ENCODE measurements around the gene PPP1R13B. TPM values are rescaled to one million over a fixed set of nuclear protein-coding genes. Genes with fewer than 3 reads are reported as not detected.

Gene PPP1R13B
- total RNA-seq, 4 donors from 2014 or later: 5.6 to 71.6 (median 18.2) TPM

DNA sequence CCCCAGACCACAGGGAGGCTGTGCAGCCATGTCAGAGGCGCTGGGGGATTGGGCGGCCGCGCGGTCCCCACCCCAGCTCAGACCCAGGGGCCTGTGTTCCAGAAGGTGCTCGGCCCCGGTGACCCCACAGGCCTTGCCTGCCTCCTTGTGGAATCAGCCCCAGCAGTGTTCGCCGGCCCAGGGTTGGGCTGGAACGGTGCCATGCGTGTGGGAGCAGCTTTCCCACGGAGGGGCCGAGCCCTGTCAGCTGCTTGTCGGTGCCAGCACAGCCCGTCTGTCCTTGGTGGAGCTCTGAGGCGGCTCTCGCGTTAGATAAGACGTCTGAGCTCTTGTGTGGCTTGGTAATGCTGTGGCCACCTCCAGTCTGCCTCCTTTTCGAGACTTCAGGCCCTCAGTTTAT lies 123.3 kb downstream of the PPP1R13B start:
- intact Hi-C loops (cut with DNase I; ENCODE audit: low total_unique reads): no loop called here
- no peak for TF ChIP-seq POLR2A (IDR thresholded peaks at IDR 0.05)
- TF ChIP-seq CTCF (IDR thresholded peaks at IDR 0.05): peak in 1 of 4 experiments; percentile 20
- Histone ChIP-seq H3K27ac (peak overlapping the region; percentile 59 to 89), H3K36me3 (no peaks in the 10 kb centered on the region), H3K27me3 (no peaks in the 10 kb centered on the region), H3K4me3 (no peak overlapping the region), H3K4me1 (peaks cover 0 to 18% of the 10 kb centered on the region in 2 donors), H3K9me3 (no peaks in the 10 kb centered on the region)
- peak; percentile 63 to 74 for DNase-seq

GRCh38 chr14:103723748-103724081 lies 123.7 kb downstream of the PPP1R13B start:
- Histone ChIP-seq H3K27me3 (no peaks in the 10 kb centered on the region), H3K27ac (peak overlapping the region; percentile 59 to 89), H3K9me3 (no peaks in the 10 kb centered on the region), H3K36me3 (no peaks in the 10 kb centered on the region), H3K4me1 (peaks cover 0 to 18% of the 10 kb centered on the region in 2 donors), H3K4me3 (no peak overlapping the region)
- no peak for DNase-seq
- intact Hi-C loops (cut with DNase I; ENCODE audit: low total_unique reads): no loop called here
- no peak for TF ChIP-seq POLR2A (IDR thresholded peaks at IDR 0.05)

- TF ChIP-seq CTCF (IDR thresholded peaks at IDR 0.05): no peak
- TF ChIP-seq POLR2A (IDR thresholded peaks at IDR 0.05): no peak
- H3K27me3 ChIP-seq: no peaks in the 10 kb centered on the region
- H3K9me3 ChIP-seq: no peaks in the 10 kb centered on the region
- no peak overlapping the region for H3K4me3 ChIP-seq
- intact Hi-C loops (cut with DNase I; ENCODE audit: low total_unique reads): no loop called here
- peaks cover 0 to 18% of the 10 kb centered on the region in 2 donors for H3K4me1 ChIP-seq
- no peaks in the 10 kb centered on the region for H3K36me3 ChIP-seq
- no peak for DNase-seq
- H3K27ac ChIP-seq: peak overlapping the region in 1 of 2 donors; percentile 8
Measured at GRCh38 chr14:103721334-103722120, 125.8 kb downstream of the PPP1R13B start.

DNA sequence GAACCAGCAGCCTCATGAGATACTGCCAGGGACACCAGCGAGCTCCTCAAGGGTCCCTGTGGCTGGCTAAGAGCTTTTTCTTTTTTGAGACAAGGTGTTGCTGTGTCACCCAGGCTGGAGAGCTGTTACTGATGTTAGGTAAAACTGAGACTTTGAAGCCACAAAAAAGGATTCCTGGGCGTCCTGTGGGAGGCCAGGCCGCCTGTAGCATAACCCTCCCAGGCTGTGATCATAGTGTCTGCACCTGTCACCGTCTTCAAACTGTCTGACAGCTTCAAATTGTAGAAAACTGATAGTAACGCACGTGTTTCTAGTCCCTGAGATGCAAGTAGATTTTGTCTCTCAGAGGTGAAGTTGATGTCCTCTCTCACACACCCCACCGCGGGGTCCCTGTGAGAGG lies 127.6 kb downstream of the PPP1R13B start:
- Histone ChIP-seq H3K4me1 (peaks cover 0 to 20% of the 10 kb centered on the region in 2 donors), H3K27ac (no peak overlapping the region)
- no peak for DNase-seq

GRCh38 chr14:103718572-103718971 lies 128.8 kb downstream of the PPP1R13B start:
- Histone ChIP-seq H3K27me3 (no peaks in the 10 kb centered on the region), H3K4me1 (peaks cover 0 to 21% of the 10 kb centered on the region in 2 donors), H3K4me3 (no peak overlapping the region), H3K36me3 (no peaks in the 10 kb centered on the region), H3K9me3 (no peaks in the 10 kb centered on the region), H3K27ac (peak overlapping the region in 1 of 2 donors; percentile 39)
- no peak for TF ChIP-seq POLR2A (IDR thresholded peaks at IDR 0.05)
- no peak for TF ChIP-seq CTCF (IDR thresholded peaks at IDR 0.05)
- DNase-seq: peak; percentile 65 to 74
- intact Hi-C loops (cut with DNase I; ENCODE audit: low total_unique reads): no loop called here

More for the DNA sequence above, 127.6 kb downstream of the PPP1R13B start:
- no peak overlapping the region for H3K4me3 ChIP-seq
- intact Hi-C loops (cut with DNase I; ENCODE audit: low total_unique reads): no loop called here
- H3K27me3 ChIP-seq: no peaks in the 10 kb centered on the region
- no peaks in the 10 kb centered on the region for H3K36me3 ChIP-seq
- TF ChIP-seq CTCF (IDR thresholded peaks at IDR 0.05) (no peak), POLR2A (IDR thresholded peaks at IDR 0.05) (no peak)
- no peaks in the 10 kb centered on the region for H3K9me3 ChIP-seq
